Activated B cell treated with CpG ODN at 0.5 μM for 24 hours (primary cell): ENCODE results near the gene TRDMT1. TPM values are rescaled to one million over a fixed set of nuclear protein-coding genes. Genes with fewer than 3 reads are reported as not detected.

ENCODE experiments used
- ATAC-seq: fragments of 200-7000 bp; cut with Tn5 transposase; one replicate; pipeline ENCODE4 v1.10.0; 2021; ENCODE audit warnings: low read depth, mild to moderate bottlenecking, moderate library complexity
- CTCF ChIA-PET: fragments of 350-600 bp; sonication (Branson Sonifier 250); formaldehyde crosslinking; loops from one replicate; lab custom pipeline; 2021; ENCODE audit warnings: antibody characterized with exemption; lab: Charles Lee
- POLR2A ChIA-PET: fragments of 350-600 bp; sonication (Branson Sonifier 250); formaldehyde crosslinking; loops from one replicate; lab custom pipeline; 2021; ENCODE audit warnings: antibody characterized with exemption; lab: Charles Lee
- DNase-seq: peaks from one replicate; pipeline ENCODE4 v3.0.0; 2022
- H3K27ac Mint-ChIP-seq: one replicate; pipeline ENCODE4 v1.8.0; 2020; ENCODE audit warnings: mixed read lengths
- H3K27me3 Mint-ChIP-seq: one replicate; pipeline ENCODE4 v1.8.0; 2021; ENCODE audit warnings: mixed read lengths
- H3K36me3 Mint-ChIP-seq: one replicate; pipeline ENCODE4 v1.8.0; 2021; ENCODE audit warnings: low read depth, mixed read lengths
- H3K4me1 Mint-ChIP-seq: one replicate; pipeline ENCODE4 v1.8.0; 2021; ENCODE audit warnings: mixed read lengths
- H3K4me3 Mint-ChIP-seq: one replicate; pipeline ENCODE4 v1.8.0; 2020; ENCODE audit warnings: mild to moderate bottlenecking, mixed read lengths
- H3K9me3 Mint-ChIP-seq: one replicate; pipeline ENCODE4 v1.8.0; 2020; ENCODE audit warnings: mixed read lengths
- CTCF ChIP-seq: fragments of 200-600 bp; IDR thresholded peaks from one replicate; pipeline ENCODE4 v1.8.0; 2022; ENCODE audit warnings: antibody characterized with exemption, mild to moderate bottlenecking
- intact Hi-C: fragments of 100-400 bp; cut with micrococcal nuclease; formaldehyde crosslinking; loops from one replicate; pipeline ENCODE4 v1.15.1; 2024
- total RNA-seq: library from RNA; stranded (reverse); gene quantifications from 2 replicates; pipeline ENCODE4 v1.2.3, GENCODE V29; 2022

Gene TRDMT1
- total RNA-seq, 1 donor from 2014 or later: 19.9 TPM

- intact Hi-C loops: no loop called here
- no peak overlapping the region for H3K4me3 Mint-ChIP-seq
- ChIA-PET POLR2A (interaction anchor here (4.8 kb wide), 1 partner anchor 20 kb away, joined by 204 read pairs; the partner anchor contains the start of gene VIM), CTCF (no interaction called here)
- H3K27ac Mint-ChIP-seq: no peak overlapping the region
- no peak for DNase-seq
- H3K4me1 Mint-ChIP-seq: peaks cover 21% of the 10 kb centered on the region
- H3K27me3 Mint-ChIP-seq: no peaks in the 10 kb centered on the region
- no peak for TF ChIP-seq CTCF
- peaks cover 9% of the 10 kb centered on the region for H3K36me3 Mint-ChIP-seq
- no peaks in the 10 kb centered on the region for H3K9me3 Mint-ChIP-seq
- no peak for ATAC-seq
These were observed 7.8 kb upstream of the TRDMT1 start for GRCh38 chr10:17209302-17209701.

GRCh38 chr10:17208476-17208875 is 7.0 kb upstream of the TRDMT1 start:
- TF ChIP-seq CTCF: no peak
- POLR2A ChIA-PET: interaction anchor here (4.8 kb wide), 1 partner anchor 20 kb away, joined by 204 read pairs; the partner anchor contains the start of gene VIM
- no peaks in the 10 kb centered on the region for H3K9me3 Mint-ChIP-seq
- DNase-seq (no peak), ATAC-seq (no peak)
- CTCF ChIA-PET: no interaction called here
- H3K27me3 Mint-ChIP-seq: no peaks in the 10 kb centered on the region
- intact Hi-C loops: no loop called here
- H3K4me1 Mint-ChIP-seq: peaks cover 23% of the 10 kb centered on the region
- H3K4me3 Mint-ChIP-seq: no peak overlapping the region
- H3K36me3 Mint-ChIP-seq: peaks cover 6% of the 10 kb centered on the region
- no peak overlapping the region for H3K27ac Mint-ChIP-seq

GRCh38 chr10:17206210-17206709 is 4.8 kb upstream of the TRDMT1 start:
- Mint-ChIP-seq H3K4me3 (peak overlapping the region; percentile 13), H3K27ac (peak overlapping the region; percentile 88), H3K4me1 (peaks cover 29% of the 10 kb centered on the region), H3K36me3 (peaks cover 5% of the 10 kb centered on the region), H3K27me3 (no peaks in the 10 kb centered on the region), H3K9me3 (no peaks in the 10 kb centered on the region)
- no peak for TF ChIP-seq CTCF
- intact Hi-C loops: loop anchor here (1.0 kb wide), 3 partner anchors 10 to 183 kb away; partner anchors contain the start of gene VIM
- CTCF ChIA-PET: interaction anchor here (3.1 kb wide), 1 partner anchor 22 kb away, joined by 34 read pairs; the partner anchor contains the start of gene VIM
- no peak for DNase-seq
- POLR2A ChIA-PET: interaction anchor here (0.6 to 4.8 kb wide), 10 partner anchors 9 to 437 kb away, joined by 3 to 204 read pairs (median 4); partner anchors contain the start of genes RSU1, STAM and VIM
- ATAC-seq: peak; percentile 62

- ATAC-seq: no peak
- ChIA-PET POLR2A (interaction anchor here (6.4 kb wide), 1 partner anchor 26 kb away, joined by 251 read pairs; the partner anchor contains the start of gene VIM), CTCF (no interaction called here)
- no peak overlapping the region for H3K27ac Mint-ChIP-seq
- no peak for TF ChIP-seq CTCF
- no peaks in the 10 kb centered on the region for H3K9me3 Mint-ChIP-seq
- peaks cover 10% of the 10 kb centered on the region for H3K36me3 Mint-ChIP-seq
- intact Hi-C loops: no loop called here
- DNase-seq: no peak
- H3K4me3 Mint-ChIP-seq: no peak overlapping the region
- no peaks in the 10 kb centered on the region for H3K27me3 Mint-ChIP-seq
- peaks cover 51% of the 10 kb centered on the region for H3K4me1 Mint-ChIP-seq
These were observed 1.9 kb upstream of the TRDMT1 start for GRCh38 chr10:17203416-17203815.

GRCh38 chr10:17202999-17203398 is 1.5 kb upstream of the TRDMT1 start:
- Mint-ChIP-seq H3K4me1 (peaks cover 51% of the 10 kb centered on the region), H3K9me3 (no peaks in the 10 kb centered on the region), H3K27me3 (no peaks in the 10 kb centered on the region), H3K36me3 (peaks cover 10% of the 10 kb centered on the region), H3K27ac (no peak overlapping the region), H3K4me3 (no peak overlapping the region)
- ChIA-PET POLR2A (interaction anchor here (6.4 kb wide), 1 partner anchor 26 kb away, joined by 251 read pairs; the partner anchor contains the start of gene VIM), CTCF (no interaction called here)
- TF ChIP-seq CTCF: no peak
- intact Hi-C loops: no loop called here
- ATAC-seq (no peak), DNase-seq (no peak)
